AG09309 (cell line): ENCODE data around the gene RIC8A.

Experiments used
- DNase-seq: peaks from one replicate; pipeline ENCODE4 v3.0.0-alpha.2; 2010; ENCODE audit warnings: low read depth
- H3K4me3 ChIP-seq: 2 replicates; pipeline ENCODE4 v1.5.1; 2011; ENCODE audit warnings: mild to moderate bottlenecking, low read depth, low read length, moderate library complexity; ENCODE audit not compliant: control insufficient read depth
- CTCF ChIP-seq: IDR thresholded peaks from 2 replicates; pipeline ENCODE4 v1.5.1; 2011; ENCODE audit warnings: mild to moderate bottlenecking, low read depth, low read length, inconsistent platforms; ENCODE audit not compliant: insufficient read depth, control insufficient read depth; ENCODE audit errors: missing control alignments

The RIC8A gene

GRCh38 chr11:227824-228379, 20.4 kb downstream of the RIC8A start:
- no peak for TF ChIP-seq CTCF
- H3K4me3 ChIP-seq = no peak overlapping the region
- DNase-seq = no peak

DNA sequence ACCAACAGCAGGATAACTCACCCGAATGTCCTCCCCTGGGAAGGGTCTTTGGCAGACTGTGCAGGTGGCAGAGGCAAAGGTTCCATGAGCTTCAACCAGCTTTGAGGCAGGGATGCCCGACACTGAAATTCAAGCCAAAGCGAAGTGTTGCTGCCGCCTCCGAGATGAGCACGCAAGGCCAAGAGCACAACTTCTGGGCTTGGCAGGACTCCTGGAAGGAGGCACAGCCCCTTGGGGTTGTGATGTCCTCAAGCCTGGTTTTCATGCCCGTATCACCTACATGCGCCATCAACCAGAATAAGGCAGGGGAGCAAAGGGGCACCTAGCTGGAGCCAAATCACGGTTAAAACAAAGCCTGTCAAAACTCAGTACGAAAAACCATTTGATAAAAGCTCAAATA, 22.9 kb downstream of the RIC8A start:
- DNase-seq = no peak
- TF ChIP-seq CTCF = no peak
- H3K4me3 ChIP-seq = no peak overlapping the region

DNA sequence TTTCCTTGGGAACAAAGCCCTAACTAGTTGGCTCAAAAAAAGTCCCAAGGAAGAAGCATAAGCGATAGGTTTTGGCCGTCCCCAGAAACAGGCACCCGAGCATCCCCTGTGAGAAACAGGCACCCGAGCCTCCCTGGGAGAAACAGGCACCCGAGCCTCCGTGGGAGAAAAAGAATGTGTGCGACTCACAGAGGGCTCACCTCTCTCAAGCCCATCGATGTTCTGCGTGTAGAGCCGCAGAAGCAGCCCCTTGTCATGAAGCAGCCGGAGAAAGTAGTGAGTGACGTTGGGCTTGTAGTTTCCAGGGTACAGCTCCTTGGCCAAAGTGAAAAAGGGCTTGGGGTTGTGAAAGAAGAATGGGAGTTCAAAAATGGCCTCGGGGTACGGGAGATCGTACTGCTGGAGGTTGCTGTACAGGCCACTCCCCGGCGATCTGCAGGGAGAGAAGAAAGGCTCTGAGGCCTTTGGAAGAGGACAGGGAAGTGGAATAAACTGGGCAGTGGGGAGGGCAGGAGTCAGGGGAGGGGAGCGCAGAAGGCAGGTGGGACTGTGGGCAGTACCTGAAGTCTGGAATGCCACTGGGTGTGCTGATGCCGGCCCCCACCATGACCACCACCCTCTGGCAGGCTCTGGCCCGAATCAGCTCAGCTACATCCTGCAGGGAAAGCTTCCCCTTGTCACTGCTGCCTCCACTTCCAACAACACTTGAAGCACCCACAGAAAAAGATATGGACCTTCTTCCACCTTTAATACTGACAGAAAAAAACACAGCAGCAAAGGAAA, 25.5 kb downstream of the RIC8A start:
- no peak for TF ChIP-seq CTCF
- DNase-seq = no peak
- H3K4me3 ChIP-seq = no peak overlapping the region

- DNase-seq = no peak
- H3K4me3 ChIP-seq = peak overlapping the region; percentile 85; the same call in 1 of the 2 replicates
- TF ChIP-seq CTCF = no peak
Measured at GRCh38 chr11:235180-235579, 27.7 kb downstream of the RIC8A start.

DNA sequence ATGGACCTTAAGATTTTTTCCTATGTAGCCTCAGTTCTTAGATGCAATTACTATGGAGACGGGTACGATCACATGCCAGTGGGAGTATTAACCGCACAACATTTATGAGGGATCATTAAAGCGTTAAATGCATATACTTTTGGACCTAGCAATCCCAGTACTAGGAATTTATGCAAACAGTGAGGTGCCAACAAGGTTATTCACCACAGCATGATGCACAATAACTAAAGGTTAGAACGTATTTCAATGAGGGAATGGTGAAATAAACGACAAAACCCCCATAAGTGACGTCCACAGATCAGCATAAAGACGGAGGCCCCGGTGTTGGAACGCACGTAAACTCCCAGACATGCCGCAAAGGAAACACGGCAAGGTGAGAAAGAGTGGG, 28.1 kb downstream of the RIC8A start:
- TF ChIP-seq CTCF = no peak
- H3K4me3 ChIP-seq = peak overlapping the region; percentile 85
- no peak for DNase-seq

- DNase-seq = peak; percentile 7
- H3K4me3 ChIP-seq = peak within 1 kb of the TSS; percentile 91
- no peak for TF ChIP-seq CTCF
Measured at GRCh38 chr11:235997-236773, 28.7 kb downstream of the RIC8A start, which contains the start of gene SIRT3. TSS of gene SIRT3 (minus strand) at chr11:236342. CDS start at chr11:236328, 14 bp downstream.
